ENCODE measurements around the gene CSNK2A2. TPM values are rescaled to one million over a fixed set of nuclear protein-coding genes. Genes with fewer than 3 reads are reported as not detected.

CSNK2A2 gene
- total and polyA plus RNA-seq, 2 donors (not counting 3 experiments of a cell fraction or from before 2014, with no cell fraction given), result 43.3 to 125 TPM

DNA sequence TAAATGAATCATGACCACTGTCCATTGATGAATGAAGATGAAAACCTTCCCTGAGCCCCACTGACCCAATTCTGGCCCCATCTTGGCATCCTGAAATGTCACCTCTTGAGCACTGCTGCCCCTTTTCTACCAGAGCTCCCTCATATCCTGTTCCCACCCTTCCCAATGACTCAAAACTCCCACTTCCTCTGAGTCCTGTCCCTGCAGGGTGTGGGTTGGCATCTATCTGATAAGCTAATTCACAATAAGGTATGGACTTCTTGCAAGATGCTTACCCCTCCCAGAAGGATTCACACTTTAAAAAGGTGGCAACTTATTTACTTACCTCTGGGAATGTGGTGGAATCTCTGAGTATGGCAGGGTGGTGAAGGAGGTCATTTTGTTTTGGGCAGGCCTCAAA, 13.3 kb upstream of the CSNK2A2 start:
- no peak overlapping the region for H3K4me2 ChIP-seq (ENCODE audit: insufficient read depth, low read length)
- H3K9me3 ChIP-seq (replicated peaks; ENCODE audit: control insufficient read depth, insufficient read depth, low read length), result no peaks in the 10 kb centered on the region
- BruUV-seq (replicated peaks), result no TSS peak
- H3K27ac ChIP-seq (ENCODE audit: insufficient read depth, low read depth, low read length), result no peak overlapping the region
- peaks cover 8% of the 10 kb centered on the region in 2 experiments for H3K27me3 ChIP-seq (ENCODE audit: control insufficient read depth in 2 of 2, insufficient read depth in 2 of 2, low read length in 2 of 2)
- no peaks in the 10 kb centered on the region for H3K9me1 ChIP-seq (replicated peaks; ENCODE audit: control insufficient read depth, extremely low read depth, insufficient read depth, low read length)
- H4K20me1 ChIP-seq (replicated peaks; ENCODE audit: control insufficient read depth, extremely low read depth, insufficient read depth, low read length), result no peaks in the 10 kb centered on the region
- DNase-seq (ENCODE audit: low read depth, low spot score) (no peak), FAIRE-seq (no peak)
- dilution Hi-C loops (cut with MboI; ENCODE audit: extremely low pct_ligation_motif_present, low sequenced_read_pairs), result no loop called here
- H3K79me2 ChIP-seq (ENCODE audit: control insufficient read depth, insufficient read depth, low read length), result no peaks in the 10 kb centered on the region
- ChIA-PET POLR2A (no interaction called here), CTCF (no interaction called here)
- intact Hi-C loops (cut with micrococcal nuclease), result no loop called here
- TF ChIP-seq FOS (IDR thresholded peaks at IDR 0.05; ENCODE audit: borderline replicate concordance, insufficient read depth, low read length) (peak; percentile 15), GATA2 (IDR thresholded peaks at IDR 0.05; ENCODE audit: insufficient read depth, insufficient read length, low read depth, low read length) (peak; percentile 52)
- TF ChIP-seq, protein P1, sequence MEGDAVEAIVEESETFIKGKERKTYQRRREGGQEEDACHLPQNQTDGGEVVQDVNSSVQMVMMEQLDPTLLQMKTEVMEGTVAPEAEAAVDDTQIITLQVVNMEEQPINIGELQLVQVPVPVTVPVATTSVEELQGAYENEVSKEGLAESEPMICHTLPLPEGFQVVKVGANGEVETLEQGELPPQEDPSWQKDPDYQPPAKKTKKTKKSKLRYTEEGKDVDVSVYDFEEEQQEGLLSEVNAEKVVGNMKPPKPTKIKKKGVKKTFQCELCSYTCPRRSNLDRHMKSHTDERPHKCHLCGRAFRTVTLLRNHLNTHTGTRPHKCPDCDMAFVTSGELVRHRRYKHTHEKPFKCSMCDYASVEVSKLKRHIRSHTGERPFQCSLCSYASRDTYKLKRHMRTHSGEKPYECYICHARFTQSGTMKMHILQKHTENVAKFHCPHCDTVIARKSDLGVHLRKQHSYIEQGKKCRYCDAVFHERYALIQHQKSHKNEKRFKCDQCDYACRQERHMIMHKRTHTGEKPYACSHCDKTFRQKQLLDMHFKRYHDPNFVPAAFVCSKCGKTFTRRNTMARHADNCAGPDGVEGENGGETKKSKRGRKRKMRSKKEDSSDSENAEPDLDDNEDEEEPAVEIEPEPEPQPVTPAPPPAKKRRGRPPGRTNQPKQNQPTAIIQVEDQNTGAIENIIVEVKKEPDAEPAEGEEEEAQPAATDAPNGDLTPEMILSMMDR (IDR thresholded peaks at IDR 0.05; ENCODE audit: extremely low read depth in 1 of 2, insufficient read depth in 1 of 2, low read depth in 1 of 2, low read length in 2 of 2), result no peak
- H3K36me3 ChIP-seq (ENCODE audit: control insufficient read depth in 2 of 2, extremely low read depth in 1 of 2, insufficient read depth in 2 of 2, low read length in 2 of 2), result no peaks in the 10 kb centered on the region
- H3K9ac ChIP-seq (replicated peaks; ENCODE audit: extremely low read depth, insufficient read depth, low read length), result no peak overlapping the region
- H3K4me3 ChIP-seq (replicated peaks in 1 of 3; ENCODE audit: insufficient read depth in 1 of 3, low read depth in 1 of 3, low read length in 3 of 3), result no peak overlapping the region
- H2AFZ ChIP-seq (ENCODE audit: low read depth, low read length), result no peak overlapping the region
- H3K4me1 ChIP-seq (ENCODE audit: control insufficient read depth, extremely low read depth, insufficient read depth, low read length), result no peaks in the 10 kb centered on the region

DNA sequence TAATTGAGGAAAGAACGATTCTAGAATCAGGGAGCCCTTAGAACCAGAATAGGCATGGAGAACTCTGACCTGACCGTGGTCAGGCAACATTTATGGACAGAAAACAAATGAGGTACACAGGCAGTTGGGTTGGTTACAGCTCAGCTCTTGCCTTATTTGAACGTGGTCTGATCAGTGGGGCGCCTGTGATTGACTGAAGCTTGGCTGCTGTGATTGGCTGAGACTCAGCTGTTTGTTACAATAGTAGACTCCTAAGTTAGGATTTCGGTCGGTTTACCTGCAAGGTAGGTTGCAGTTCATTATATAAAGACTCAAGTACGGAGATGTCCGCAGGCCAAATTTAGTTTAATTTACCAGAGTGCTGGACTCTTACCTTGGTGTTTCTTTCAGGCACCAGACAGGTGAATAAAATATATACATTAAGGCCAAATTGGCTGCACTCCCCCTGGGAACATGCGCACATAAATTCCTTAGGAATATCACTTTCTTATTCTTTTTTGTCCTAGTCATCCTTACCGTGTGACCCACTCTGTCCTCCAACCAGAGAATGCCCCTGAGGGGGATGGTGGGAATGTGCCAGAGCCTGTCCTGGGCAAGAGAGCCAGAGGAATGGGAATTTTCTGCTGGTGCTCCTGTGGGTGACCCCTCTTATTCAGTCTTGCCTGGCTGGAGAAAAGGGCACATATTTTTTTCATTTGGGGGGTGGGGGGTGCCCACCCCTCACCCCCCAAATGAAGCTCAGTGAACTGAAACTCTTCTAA, 7.5 kb upstream of the CSNK2A2 start:
- ChIA-PET POLR2A (no interaction called here), CTCF (no interaction called here)
- Histone ChIP-seq H3K36me3 (ENCODE audit: control insufficient read depth in 2 of 2, extremely low read depth in 1 of 2, insufficient read depth in 2 of 2, low read length in 2 of 2) (no peaks in the 10 kb centered on the region), H3K9ac (replicated peaks; ENCODE audit: extremely low read depth, insufficient read depth, low read length) (no peak overlapping the region), H3K4me3 (replicated peaks in 1 of 3; ENCODE audit: insufficient read depth in 1 of 3, low read depth in 1 of 3, low read length in 3 of 3) (no peak overlapping the region), H3K27me3 (ENCODE audit: control insufficient read depth in 2 of 2, insufficient read depth in 2 of 2, low read length in 2 of 2) (peaks cover 0 to 8% of the 10 kb centered on the region in 2 experiments), H3K27ac (ENCODE audit: insufficient read depth, low read depth, low read length) (no peak overlapping the region), H3K4me1 (ENCODE audit: control insufficient read depth, extremely low read depth, insufficient read depth, low read length) (no peaks in the 10 kb centered on the region), H2AFZ (ENCODE audit: low read depth, low read length) (no peak overlapping the region), H3K4me2 (ENCODE audit: insufficient read depth, low read length) (no peak overlapping the region), H3K79me2 (ENCODE audit: control insufficient read depth, insufficient read depth, low read length) (no peaks in the 10 kb centered on the region), H3K9me1 (replicated peaks; ENCODE audit: control insufficient read depth, extremely low read depth, insufficient read depth, low read length) (no peaks in the 10 kb centered on the region), H3K9me3 (replicated peaks; ENCODE audit: control insufficient read depth, insufficient read depth, low read length) (no peaks in the 10 kb centered on the region), H4K20me1 (replicated peaks; ENCODE audit: control insufficient read depth, extremely low read depth, insufficient read depth, low read length) (no peaks in the 10 kb centered on the region)
- dilution Hi-C loops (cut with MboI; ENCODE audit: extremely low pct_ligation_motif_present, low sequenced_read_pairs) (no loop called here), intact Hi-C loops (cut with micrococcal nuclease) (no loop called here)
- DNase-seq (ENCODE audit: low read depth, low spot score) (no peak), FAIRE-seq (no peak)
- TF ChIP-seq, protein P2, sequence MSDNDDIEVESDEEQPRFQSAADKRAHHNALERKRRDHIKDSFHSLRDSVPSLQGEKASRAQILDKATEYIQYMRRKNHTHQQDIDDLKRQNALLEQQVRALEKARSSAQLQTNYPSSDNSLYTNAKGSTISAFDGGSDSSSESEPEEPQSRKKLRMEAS (IDR thresholded peaks at IDR 0.05; ENCODE audit: insufficient read depth, insufficient read length), result no peak
- no peak for TF ChIP-seq MYC (IDR thresholded peaks at IDR 0.05; ENCODE audit: low read depth, low read length)
- no peak for TF ChIP-seq POLR2A (IDR thresholded peaks at IDR 0.05; ENCODE audit: low read depth, low read length)
- TF ChIP-seq EZH2 (IDR thresholded peaks at IDR 0.05; ENCODE audit: borderline replicate concordance, low read depth, low read length, severe bottlenecking), result no peak
- TF ChIP-seq JUN (IDR thresholded peaks at IDR 0.05; ENCODE audit: borderline replicate concordance, insufficient read depth, insufficient read length, low read depth), result no peak
- TF ChIP-seq POLR2AphosphoS5 (IDR thresholded peaks at IDR 0.05; ENCODE audit: insufficient read depth, low read depth, low read length), result no peak
- no peak for TF ChIP-seq GATA2 (IDR thresholded peaks at IDR 0.05; ENCODE audit: insufficient read depth, insufficient read length, low read depth, low read length)
- TF ChIP-seq, protein P1 (IDR thresholded peaks at IDR 0.05; ENCODE audit: extremely low read depth in 1 of 2, insufficient read depth in 1 of 2, low read depth in 1 of 2, low read length in 2 of 2), result no peak
- TF ChIP-seq FOS (IDR thresholded peaks at IDR 0.05; ENCODE audit: borderline replicate concordance, insufficient read depth, low read length), result no peak
- BruUV-seq (replicated peaks), result no TSS peak

Data from endothelial cell of umbilical vein (primary cell).